ENCODE results near the gene NARS2.

DNA sequence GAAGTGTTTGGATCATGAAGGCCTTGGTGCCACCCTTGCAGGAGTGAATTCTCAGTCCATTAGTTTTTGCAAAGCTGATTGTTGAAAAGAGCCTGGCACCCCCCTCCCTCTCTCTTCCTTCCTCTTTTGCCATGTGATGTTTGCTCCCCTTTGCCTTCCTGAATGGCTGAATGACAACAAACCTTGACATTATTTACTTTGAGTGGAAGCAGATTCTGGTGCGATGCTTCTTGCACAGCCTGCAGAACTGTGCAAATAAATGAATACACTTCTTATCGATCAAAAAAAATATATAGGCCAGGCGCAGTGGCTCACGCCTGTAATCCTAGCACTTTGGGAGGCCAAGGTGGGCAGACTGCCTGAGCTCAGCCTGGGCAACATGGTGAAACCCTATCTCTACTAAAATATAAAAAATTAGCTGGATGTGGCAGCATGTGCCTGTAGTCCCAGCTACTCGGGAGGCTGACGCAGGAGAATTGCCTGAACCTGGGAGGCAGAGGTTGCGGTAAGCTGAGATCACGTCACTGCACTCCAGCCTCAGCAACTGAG lies 2.0 kb upstream of the NARS2 start:
- no peak for TF ChIP-seq ZNF274 (IDR thresholded peaks at IDR 0.05; ENCODE audit: low read depth, low read length)
- no peak for TF ChIP-seq YY1 (IDR thresholded peaks at IDR 0.05; ENCODE audit: insufficient read depth, insufficient read length)
- TF ChIP-seq SUZ12 (IDR thresholded peaks at IDR 0.05; ENCODE audit: extremely low read depth, insufficient read depth, insufficient read length) = no peak

All from NT2/D1 (cell line).